T-helper 17 cell (primary cell): ENCODE data around the gene STXBP1. TPM values are rescaled to one million over a fixed set of nuclear protein-coding genes. Genes with fewer than 3 reads are reported as not detected.

ENCODE experiments used
- ATAC-seq: fragments of 150-1000 bp; cut with Tn5 transposase; 2 replicates; pipeline ENCODE4 v1.10.0; 2021; ENCODE audit warnings: mild to moderate bottlenecking, moderate library complexity
- DNase-seq, 3 donors: peaks; one replicate each; pipeline versions ENCODE4 v3.0.0 to v3.0.0-alpha.2; 2020 to 2021
- H3K9me3 ChIP-seq: one replicate; pipeline ENCODE4 v1.7.0; 2013; ENCODE audit warnings: low read length, mild to moderate bottlenecking; ENCODE audit not compliant: control insufficient read depth, poor library complexity, severe bottlenecking
- H3K27ac Mint-ChIP-seq: one replicate; pipeline ENCODE4 v1.8.0; 2022; ENCODE audit warnings: mild to moderate bottlenecking, moderate library complexity, mixed read lengths
- H3K27me3 Mint-ChIP-seq: one replicate; pipeline ENCODE4 v1.8.0; 2022; ENCODE audit warnings: mixed read lengths
- H3K36me3 Mint-ChIP-seq: one replicate; pipeline ENCODE4 v1.8.0; 2022; ENCODE audit warnings: low read depth, mixed read lengths
- H3K4me1 Mint-ChIP-seq: one replicate; pipeline ENCODE4 v1.8.0; 2022; ENCODE audit warnings: mild to moderate bottlenecking, mixed read lengths
- H3K4me3 Mint-ChIP-seq: one replicate; pipeline ENCODE4 v1.8.0; 2022; ENCODE audit warnings: mild to moderate bottlenecking, moderate library complexity, mixed read lengths
- total RNA-seq, 4 donors: library from RNA in 2 of 4; stranded (reverse) in 2 of 4; gene quantifications; one replicate each; pipeline ENCODE4 v1.2.3 and lab custom pipeline; 2022 to 2026

The STXBP1 gene
- total RNA-seq, 2 donors from 2014 or later = 6.3 to 8.4 TPM

DNA sequence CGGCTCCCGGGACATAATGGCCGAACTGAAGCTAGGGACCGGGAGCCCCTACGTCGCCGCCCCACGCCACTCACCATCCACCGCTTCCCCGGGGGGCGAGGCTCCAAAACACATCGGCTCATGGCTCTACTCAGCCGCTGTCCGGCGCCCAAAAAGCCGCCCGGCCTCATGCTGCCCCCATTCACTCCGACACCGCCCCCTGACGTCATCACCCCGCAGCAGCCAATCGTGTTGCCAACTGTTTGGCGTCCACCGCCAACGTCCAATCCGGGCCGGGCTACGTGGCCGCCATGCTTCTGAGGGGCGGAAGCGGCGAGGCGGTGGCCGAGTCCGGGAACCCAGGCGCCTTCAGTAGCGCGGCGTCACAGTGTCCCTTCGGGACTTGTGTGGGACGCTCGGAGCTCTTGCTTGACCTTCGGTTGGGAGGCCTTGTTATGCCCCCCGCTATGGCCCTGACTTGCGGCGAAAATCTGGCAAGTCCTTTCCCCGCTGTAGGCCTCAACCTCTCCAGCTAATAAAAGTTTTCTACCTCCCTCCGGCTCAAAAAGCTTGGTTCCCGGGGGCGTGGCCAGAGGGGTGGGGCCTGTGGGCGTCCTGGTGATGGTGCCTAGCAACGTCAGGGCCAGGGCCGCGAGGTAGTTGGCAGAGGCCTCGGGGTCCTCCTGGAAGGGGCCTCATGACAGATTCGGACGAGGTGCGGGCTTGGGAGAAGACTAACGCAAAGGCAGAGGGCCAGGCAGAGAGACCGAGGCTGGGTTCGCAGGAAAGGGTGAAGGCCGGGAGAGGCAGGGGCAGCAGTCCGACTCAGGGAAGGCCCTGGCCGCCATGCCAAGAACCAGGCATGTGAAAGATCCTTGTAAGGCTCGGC is 103.6 kb downstream of the STXBP1 start, which contains the start of the genes PTRH1 and TTC16:
PTRH1 (minus strand) TSS at position 194 of the 868 bp plus-strand sequence; CDS start at position 170, 24 bp downstream.
TTC16 (plus strand) TSS at position 610 of the 868 bp plus-strand sequence; CDS start at position 677, 67 bp downstream.
- DNase-seq (peak; percentile 93 to 95 (median 94)), ATAC-seq (peak; percentile 96)
- Mint-ChIP-seq H3K4me1 (peaks cover 29% of the 10 kb centered on the region), H3K27me3 (no peaks in the 10 kb centered on the region), H3K4me3 (peak within 1 kb of the TSS; percentile 99), H3K36me3 (peaks cover 3% of the 10 kb centered on the region), H3K27ac (peak within 1 kb of the TSS; percentile 98)
- no peaks in the 10 kb centered on the region for H3K9me3 ChIP-seq

DNA sequence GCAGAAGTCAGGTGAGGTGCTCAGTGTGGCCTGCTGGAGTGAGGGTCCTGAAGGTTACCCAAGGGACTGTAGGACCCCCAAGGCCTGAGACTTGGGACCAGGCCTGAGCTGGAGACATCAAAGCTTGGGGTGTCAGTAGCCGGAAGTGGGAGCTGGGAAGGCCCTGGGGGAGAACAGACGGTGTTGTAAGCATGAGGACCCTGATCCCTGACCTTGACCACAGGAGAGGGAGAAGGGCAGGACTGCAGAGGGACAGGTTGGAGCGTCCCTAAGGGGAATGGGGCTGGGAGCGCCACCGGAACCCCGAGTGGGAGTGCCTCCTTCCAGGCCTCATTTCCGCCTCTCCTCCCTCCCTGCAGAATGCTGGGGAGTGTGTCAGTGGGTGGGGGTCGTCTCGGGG is 104.3 kb downstream of the STXBP1 start:
- peak overlapping the region; percentile 99 for H3K4me3 Mint-ChIP-seq
- peak overlapping the region; percentile 98 for H3K27ac Mint-ChIP-seq
- peaks cover 27% of the 10 kb centered on the region for H3K4me1 Mint-ChIP-seq
- ATAC-seq (no peak), DNase-seq (no peak)
- H3K9me3 ChIP-seq = no peaks in the 10 kb centered on the region
- H3K36me3 Mint-ChIP-seq = peaks cover 3% of the 10 kb centered on the region
- no peaks in the 10 kb centered on the region for H3K27me3 Mint-ChIP-seq

DNA sequence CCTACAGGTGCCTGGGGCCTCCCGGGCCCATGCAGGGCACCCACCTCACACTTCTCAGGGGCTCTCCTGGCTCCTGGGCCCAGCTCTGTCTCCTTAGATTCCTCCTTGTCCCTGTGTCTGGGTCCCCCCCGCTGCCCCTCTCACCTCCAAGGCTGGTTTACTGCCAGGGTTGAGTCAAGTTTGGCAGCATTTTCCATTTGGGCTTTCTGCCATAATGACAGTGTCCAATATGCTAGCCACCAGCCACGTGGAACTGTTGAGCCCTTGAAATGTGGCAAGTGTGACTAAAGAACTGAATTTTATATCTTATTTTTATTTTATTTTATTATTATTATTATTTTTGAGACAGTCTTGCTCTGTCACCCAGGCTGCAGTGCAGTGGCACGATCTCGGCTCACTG is 105.7 kb downstream of the STXBP1 start:
- H3K4me3 Mint-ChIP-seq = peak overlapping the region; percentile 60
- peaks cover 3% of the 10 kb centered on the region for H3K36me3 Mint-ChIP-seq
- no peak for DNase-seq
- no peak for ATAC-seq
- no peak overlapping the region for H3K27ac Mint-ChIP-seq
- no peaks in the 10 kb centered on the region for H3K9me3 ChIP-seq
- H3K27me3 Mint-ChIP-seq = no peaks in the 10 kb centered on the region
- peaks cover 28% of the 10 kb centered on the region for H3K4me1 Mint-ChIP-seq

DNA sequence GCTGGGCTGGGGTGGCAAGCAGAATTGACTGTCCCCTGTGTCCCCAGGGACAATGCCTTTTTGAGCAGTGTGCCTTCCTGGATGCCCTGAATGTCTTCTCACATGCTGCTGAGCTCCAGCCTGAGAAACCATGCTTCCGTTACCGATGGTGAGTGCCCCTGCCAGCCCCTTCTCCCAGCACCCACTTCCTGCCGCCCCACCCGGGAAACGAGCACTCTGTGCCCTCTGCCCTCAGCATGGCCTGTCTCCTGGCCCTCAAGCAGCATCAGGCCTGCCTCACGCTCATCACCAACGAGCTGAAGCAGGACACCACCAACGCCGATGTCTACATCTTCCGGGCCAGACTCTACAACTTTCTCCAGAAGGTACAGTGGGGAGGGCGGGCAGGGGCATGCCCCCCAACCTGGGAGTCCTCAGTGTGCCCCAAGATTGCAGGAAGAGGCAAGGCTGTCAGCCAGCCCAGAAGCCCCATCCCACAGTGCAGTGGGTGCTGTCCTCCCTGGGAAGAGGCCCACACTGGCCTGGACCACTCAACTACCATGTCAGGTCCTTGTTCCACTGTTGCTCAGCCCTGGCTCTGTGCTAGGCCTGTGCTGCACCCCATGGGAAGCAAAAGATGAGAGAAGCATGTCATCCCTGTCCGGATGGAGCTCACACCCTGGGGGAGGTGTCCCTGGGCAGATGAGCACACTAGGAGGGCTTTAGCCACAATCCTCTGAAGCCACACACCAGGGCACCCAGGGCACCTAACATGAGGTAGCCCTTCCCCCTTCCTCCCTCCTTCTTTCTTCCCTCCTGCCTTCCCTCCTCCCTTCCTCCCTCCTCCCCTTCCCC is 108.2 kb downstream of the STXBP1 start:
- Mint-ChIP-seq H3K4me3 (peak overlapping the region; percentile 76), H3K27me3 (peaks cover 6% of the 10 kb centered on the region), H3K4me1 (peaks cover 26% of the 10 kb centered on the region), H3K27ac (peak overlapping the region; percentile 92), H3K36me3 (peaks cover 3% of the 10 kb centered on the region)
- ATAC-seq = no peak
- no peak for DNase-seq
- no peaks in the 10 kb centered on the region for H3K9me3 ChIP-seq

DNA sequence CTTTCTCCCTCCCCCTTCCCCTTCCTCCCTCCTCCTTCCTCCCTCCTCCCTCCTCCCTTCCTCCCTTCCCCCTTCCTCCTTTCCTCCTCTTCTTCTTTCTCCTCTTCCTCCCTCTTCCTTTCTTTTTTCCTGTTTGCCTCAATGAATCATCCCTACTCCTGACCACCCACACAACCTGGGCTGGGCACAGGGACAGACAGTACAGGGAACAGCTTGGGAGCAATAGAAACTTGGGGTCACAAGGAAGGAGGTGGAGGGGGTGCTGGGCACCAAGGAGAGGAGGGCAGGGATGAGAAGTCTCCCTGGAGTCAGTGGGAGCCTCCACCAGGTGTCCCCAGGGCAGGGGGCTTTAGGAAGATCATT is 108.8 kb downstream of the STXBP1 start:
- Mint-ChIP-seq H3K4me3 (peak overlapping the region; percentile 76), H3K4me1 (peaks cover 23% of the 10 kb centered on the region), H3K27me3 (peaks cover 6% of the 10 kb centered on the region), H3K36me3 (no peaks in the 10 kb centered on the region), H3K27ac (peak overlapping the region; percentile 92)
- no peak for ATAC-seq
- no peaks in the 10 kb centered on the region for H3K9me3 ChIP-seq
- no peak for DNase-seq

DNA sequence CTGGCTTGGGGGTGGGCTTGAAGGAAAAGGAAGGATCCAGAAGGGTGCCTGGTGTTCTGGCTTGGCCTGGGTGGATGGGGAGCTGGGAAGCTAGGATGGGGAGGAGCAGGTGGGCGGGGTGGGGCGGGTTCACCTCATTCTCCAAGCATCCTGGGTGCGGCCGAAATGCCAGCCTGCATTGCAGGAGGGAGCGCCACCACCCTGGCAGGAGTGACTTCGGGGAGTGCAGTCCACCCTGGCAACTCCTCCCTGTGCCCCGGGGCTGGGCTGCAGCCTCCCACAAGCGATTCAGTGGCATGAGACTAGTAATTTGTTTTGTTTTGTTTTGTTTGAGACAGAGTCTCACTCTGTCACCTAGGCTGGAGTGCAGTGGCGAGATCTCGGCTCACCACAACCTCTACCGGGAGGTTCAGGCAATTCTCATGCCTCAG is 109.3 kb downstream of the STXBP1 start:
- H3K27ac Mint-ChIP-seq = peak overlapping the region; percentile 92
- peaks cover 6% of the 10 kb centered on the region for H3K27me3 Mint-ChIP-seq
- no peaks in the 10 kb centered on the region for H3K36me3 Mint-ChIP-seq
- no peaks in the 10 kb centered on the region for H3K9me3 ChIP-seq
- ATAC-seq = peak; percentile 54
- peaks cover 19% of the 10 kb centered on the region for H3K4me1 Mint-ChIP-seq
- DNase-seq = no peak
- peak overlapping the region; percentile 58 for H3K4me3 Mint-ChIP-seq

DNA sequence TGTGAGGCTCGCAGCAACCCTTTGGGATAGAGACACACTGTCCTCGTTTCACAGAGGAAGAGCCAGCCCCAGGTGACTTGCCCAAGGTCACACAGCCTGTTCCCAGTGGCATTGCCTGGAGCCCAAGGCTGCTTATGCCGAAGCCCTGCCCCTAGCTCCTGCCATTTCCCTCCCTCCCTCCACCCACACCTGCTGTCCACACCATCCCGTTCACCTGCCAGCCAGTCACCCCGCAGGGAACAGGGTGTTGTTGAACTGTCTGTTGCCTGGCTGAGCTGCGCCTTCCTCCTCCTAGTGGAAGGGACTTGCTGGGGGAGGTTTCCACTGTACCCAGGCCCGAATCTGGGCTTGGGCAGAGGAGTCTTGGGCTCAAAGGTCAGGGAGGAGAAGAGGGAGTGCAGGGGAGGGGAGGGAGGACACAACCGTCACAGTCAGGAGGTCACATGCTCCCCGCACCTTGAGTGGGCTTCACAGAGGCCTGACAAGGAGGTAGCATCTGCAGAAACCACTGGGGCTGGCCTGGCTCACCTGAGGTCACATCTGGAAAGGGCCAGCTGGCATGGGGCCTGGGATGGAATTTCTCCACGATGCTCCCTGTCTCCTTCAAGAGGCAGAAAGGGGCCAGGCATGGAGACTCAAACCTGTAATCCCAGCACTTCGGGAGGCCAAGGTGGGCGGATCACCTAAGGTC is 110.1 kb downstream of the STXBP1 start:
- no peak overlapping the region for H3K27ac Mint-ChIP-seq

DNA sequence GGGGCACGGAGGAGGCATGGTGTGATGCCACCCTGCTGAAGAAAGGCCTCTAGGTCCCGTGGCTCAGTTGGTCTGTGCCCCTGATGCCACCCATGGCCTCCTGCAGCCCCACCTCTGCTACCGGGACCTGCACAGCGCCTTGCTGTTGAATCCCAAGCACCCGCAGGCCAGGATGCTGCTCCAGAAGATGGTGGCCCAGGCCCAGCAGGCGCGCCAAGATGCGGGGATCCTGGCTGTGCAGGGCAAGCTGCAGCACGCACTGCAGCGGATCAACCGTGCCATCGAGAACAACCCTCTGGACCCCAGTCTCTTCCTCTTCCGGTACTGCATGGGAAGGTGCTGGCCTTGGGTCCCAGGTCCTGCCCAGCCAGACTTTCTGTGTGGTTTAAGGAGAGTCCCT is 110.9 kb downstream of the STXBP1 start:
- DNase-seq (no peak), ATAC-seq (no peak)
- peaks cover 19% of the 10 kb centered on the region for H3K4me1 Mint-ChIP-seq
- no peaks in the 10 kb centered on the region for H3K36me3 Mint-ChIP-seq
- H3K4me3 Mint-ChIP-seq = no peak overlapping the region
- no peaks in the 10 kb centered on the region for H3K9me3 ChIP-seq
- peaks cover 6% of the 10 kb centered on the region for H3K27me3 Mint-ChIP-seq
- no peak overlapping the region for H3K27ac Mint-ChIP-seq

More for the DNA sequence above, 110.1 kb downstream of the STXBP1 start:
- Mint-ChIP-seq H3K4me3 (no peak overlapping the region), H3K4me1 (peaks cover 19% of the 10 kb centered on the region), H3K36me3 (no peaks in the 10 kb centered on the region), H3K27me3 (peaks cover 6% of the 10 kb centered on the region)
- ATAC-seq (no peak), DNase-seq (no peak)
- H3K9me3 ChIP-seq = no peaks in the 10 kb centered on the region

DNA sequence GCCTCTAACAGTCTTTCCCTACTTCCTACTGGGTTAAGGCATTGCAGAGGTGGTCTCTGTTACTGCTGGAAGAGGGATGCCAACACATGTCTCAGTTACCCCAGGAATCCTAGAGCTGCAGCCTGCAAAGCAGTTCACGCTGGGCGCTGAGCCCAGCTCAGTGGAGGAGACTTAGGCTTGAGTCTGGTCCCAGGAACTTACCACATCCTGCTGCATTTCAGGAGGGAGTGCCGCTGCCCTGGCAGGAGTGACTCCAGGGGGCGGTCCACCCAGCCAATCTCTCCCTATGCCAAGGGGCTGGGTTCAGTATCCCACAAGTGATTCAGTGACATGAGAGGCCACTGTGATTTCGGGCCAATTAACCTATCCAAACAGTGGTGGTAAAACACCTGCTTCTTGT is 111.4 kb downstream of the STXBP1 start:
- Mint-ChIP-seq H3K4me1 (peaks cover 19% of the 10 kb centered on the region), H3K27me3 (peaks cover 6% of the 10 kb centered on the region), H3K36me3 (no peaks in the 10 kb centered on the region), H3K4me3 (no peak overlapping the region), H3K27ac (no peak overlapping the region)
- no peak for DNase-seq
- no peak for ATAC-seq
- H3K9me3 ChIP-seq = no peaks in the 10 kb centered on the region

DNA sequence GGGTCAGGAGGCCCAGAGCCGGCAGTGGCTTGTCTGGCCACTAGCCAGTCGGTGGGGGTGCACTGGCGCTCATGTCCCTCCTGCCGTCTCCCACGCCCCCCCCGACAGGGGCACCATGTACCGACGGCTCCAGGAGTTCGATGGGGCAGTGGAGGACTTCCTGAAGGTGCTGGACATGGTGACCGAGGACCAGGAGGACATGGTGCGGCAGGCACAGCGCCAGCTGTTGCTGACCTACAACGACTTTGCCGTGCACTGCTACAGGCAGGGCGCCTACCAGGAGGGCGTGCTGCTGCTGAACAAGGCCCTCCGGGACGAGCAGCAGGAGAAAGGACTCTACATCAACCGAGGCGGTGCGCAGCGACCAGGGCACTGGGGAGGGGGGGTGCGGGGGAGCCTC is 111.9 kb downstream of the STXBP1 start:
- H3K9me3 ChIP-seq = no peaks in the 10 kb centered on the region
- Mint-ChIP-seq H3K4me1 (peaks cover 19% of the 10 kb centered on the region), H3K36me3 (no peaks in the 10 kb centered on the region), H3K4me3 (no peak overlapping the region), H3K27ac (no peak overlapping the region), H3K27me3 (peaks cover 6% of the 10 kb centered on the region)
- no peak for ATAC-seq
- DNase-seq = no peak

DNA sequence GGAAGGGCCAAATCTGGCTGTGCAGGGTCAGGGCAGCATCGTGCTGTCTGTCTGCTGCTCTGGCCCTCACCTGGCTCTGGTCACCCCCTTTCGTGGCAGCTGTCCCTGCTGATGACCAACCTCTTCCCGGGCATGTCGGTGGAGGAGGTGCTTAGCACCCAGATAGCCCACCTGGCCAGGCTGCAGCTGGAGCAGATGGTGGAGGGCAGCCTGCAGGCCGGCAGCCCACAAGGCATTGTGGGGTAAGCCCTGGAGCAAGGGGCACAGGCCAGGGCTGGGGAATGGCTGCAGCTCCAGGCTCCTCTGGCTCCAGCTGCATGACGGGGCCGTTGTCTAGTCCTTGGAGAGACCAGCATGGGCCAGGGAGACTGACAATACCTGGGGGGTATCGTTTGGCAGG is 114.8 kb downstream of the STXBP1 start:
- no peak overlapping the region for H3K4me3 Mint-ChIP-seq
- no peak for ATAC-seq
- no peak overlapping the region for H3K27ac Mint-ChIP-seq

DNA sequence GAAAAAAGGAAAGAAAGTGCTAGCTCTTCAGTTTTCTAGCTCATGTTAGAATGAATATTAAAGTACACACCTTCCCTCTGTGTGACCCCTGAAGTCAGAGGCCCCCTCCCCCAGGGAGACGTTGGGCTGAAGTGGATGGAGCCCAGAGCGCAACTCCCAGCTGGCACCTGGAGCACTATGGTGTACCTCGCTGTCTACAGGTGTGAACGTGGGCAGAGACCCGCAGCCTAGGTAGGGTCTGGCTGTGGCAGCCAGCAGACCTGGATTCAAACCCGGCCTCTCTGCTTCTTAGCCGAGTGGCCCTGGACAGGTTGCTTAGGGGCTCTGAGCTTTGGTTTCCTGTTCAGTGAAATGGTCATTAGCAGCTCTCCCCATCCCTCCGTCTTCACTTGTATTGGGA is 116.7 kb downstream of the STXBP1 start:
- Mint-ChIP-seq H3K4me1 (peaks cover 9% of the 10 kb centered on the region), H3K4me3 (no peak overlapping the region), H3K27me3 (peaks cover 4% of the 10 kb centered on the region), H3K36me3 (no peaks in the 10 kb centered on the region), H3K27ac (peak overlapping the region; percentile 16)
- DNase-seq (no peak), ATAC-seq (no peak)
- no peaks in the 10 kb centered on the region for H3K9me3 ChIP-seq

More for the DNA sequence above, 114.8 kb downstream of the STXBP1 start:
- DNase-seq = no peak
- no peaks in the 10 kb centered on the region for H3K9me3 ChIP-seq
- Mint-ChIP-seq H3K27me3 (peaks cover 6% of the 10 kb centered on the region), H3K36me3 (no peaks in the 10 kb centered on the region), H3K4me1 (peaks cover 2% of the 10 kb centered on the region)
